HG02678 (cell line): Measurements from ENCODE around the gene ACADSB.

Source experiments
- ATAC-seq: cut with Tn5 transposase; IDR thresholded peaks from one replicate; pipeline ENCODE4 v1.9.1; 2021; ENCODE audit warnings: mild to moderate bottlenecking, moderate library complexity; ENCODE audit not compliant: unreplicated experiment

Gene ACADSB

DNA sequence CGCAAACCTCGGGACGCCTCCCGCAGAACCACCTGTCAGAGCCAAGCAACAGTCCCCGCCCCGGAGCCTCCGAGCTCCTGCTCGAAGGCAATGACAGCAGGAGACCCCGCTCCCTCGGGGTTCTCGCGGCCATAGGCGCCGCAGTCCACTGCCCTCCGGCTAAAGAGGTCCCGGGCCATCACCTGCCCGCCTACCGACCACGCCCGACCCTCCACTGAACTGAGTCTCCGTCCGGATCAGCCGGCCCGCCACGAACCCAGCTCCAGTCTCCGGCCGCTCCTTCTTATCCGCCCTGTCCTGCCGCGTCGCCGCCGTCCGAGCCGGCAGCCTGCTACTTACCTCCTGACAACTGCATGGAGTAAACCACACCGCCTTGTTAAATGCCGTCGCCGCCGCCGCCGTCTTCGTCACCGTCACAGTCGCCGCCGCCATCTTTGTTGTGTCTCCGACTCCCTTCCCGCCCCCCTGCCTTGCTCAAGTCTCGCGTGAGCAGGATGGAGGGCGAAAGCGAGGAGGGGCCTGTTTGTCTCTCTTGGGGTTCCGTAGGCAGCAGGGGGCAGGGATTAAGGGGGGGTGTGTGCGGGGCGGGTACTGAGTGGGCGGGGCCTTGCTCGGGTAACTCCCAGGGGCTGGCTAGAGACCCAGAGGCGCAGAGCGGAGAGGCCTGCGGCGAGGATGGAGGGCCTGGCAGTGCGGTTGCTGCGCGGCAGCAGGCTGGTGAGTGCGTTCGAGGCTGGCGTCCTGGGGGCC is at the start of gene ACADSB, which contains the start of gene IKZF5:
ACADSB (plus strand) TSS at position 652 of the 750 bp plus-strand sequence; CDS start at position 676, 24 bp downstream.
IKZF5 (minus strand) TSS at position 441 of the 750 bp plus-strand sequence. CDS start 10,170 bp downstream, outside the sequence.
- peak; percentile 83 for ATAC-seq

DNA sequence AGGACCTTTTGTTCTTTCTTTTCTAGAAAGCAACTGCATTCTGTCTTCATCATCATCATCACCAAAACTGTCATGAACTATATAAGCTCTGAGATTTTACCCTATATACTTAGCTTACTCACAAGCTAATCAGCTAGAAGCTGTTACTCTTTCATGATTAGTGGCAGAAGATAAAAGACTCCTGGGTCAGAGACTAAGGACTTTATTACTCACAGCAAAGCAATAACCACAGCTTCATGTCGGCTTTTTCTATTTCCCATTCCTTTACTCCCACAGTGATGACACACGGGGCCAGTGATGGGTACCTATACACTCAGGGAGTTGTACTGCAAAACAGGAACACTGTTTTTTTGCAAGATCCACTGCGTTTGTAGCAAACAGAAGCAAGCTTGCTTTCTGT is 46.4 kb upstream of the ACADSB start:
- ATAC-seq, result no peak

DNA sequence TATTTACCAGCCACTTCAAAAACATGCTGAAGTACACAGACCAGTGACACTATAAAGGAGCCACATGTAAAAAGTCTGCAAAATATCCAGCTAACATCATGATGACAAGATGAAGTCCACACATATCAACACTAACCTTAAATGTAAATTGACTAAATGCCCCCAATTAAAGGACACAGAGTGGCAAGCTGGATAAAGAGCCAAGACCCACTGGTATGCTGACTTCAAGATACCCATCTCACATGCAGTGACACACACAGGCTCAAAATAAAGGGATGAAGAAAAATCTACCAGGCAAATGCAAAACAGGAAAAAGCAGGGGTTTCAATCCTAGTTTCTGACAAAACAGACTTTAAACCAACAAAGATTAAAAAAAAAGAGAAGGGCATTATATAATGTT is 41.9 kb upstream of the ACADSB start:
- no peak for ATAC-seq

DNA sequence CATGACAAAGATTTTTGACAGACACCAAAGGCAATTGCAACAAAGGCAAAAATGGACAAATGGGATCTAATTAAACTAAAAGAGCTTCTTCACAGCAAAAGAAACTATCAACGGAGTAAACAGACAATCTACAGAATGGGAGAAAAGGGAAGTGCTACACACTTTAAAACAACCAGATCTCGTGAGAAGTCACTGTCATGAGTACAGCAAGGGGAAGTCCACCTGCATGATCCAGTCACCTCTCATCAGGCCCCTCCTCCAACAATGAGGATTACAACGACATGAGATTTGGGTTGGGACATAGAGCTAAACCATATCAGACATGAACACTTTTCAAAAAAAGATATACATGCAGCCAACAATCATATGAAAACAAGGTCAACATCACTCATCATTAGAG is 40.1 kb upstream of the ACADSB start:
- ATAC-seq, result no peak

DNA sequence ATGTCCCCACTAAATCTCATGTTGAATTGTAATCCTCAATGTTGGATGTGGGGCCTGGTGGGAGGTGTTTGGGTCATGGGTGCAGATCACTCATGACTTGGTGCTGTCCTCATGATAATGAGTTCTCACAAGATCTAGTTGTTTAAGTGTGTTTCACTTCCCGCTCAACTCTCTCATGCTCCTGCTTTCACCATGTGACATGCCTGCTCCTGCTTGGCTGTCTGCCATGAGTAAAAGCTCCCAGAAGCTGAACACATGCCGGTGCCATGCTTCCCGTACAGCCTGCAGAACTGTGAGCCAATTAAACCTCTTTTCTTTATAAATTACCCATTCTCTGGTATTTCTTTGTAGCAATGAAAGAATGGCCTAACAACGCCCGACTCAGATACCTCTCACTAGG is 34.8 kb upstream of the ACADSB start:
- no peak for ATAC-seq

DNA sequence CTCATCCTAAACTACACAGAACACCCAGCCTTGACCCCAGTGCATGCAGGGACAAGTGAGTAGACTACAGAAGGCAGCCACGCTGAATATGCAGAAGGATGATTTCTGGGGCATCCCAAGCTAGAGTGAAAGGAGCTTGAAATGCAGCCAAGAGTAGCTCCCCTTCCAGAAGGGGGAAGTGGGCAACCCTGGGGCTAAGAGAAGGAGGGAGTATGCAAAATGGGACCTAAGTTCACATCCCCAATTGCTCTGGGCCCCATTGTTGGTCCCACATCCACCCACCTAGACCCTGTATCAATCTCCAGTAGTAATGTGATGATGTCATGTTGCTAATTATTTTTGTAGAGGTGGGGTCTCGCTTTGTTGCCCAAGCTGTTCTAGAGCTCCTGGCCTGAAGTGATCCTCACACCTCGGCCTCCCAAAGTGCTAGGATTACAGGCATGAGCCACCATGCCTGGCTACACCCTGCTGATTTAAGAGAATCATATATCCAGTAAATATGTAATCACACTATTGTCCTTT is 34.2 kb upstream of the ACADSB start:
- no peak for ATAC-seq

DNA sequence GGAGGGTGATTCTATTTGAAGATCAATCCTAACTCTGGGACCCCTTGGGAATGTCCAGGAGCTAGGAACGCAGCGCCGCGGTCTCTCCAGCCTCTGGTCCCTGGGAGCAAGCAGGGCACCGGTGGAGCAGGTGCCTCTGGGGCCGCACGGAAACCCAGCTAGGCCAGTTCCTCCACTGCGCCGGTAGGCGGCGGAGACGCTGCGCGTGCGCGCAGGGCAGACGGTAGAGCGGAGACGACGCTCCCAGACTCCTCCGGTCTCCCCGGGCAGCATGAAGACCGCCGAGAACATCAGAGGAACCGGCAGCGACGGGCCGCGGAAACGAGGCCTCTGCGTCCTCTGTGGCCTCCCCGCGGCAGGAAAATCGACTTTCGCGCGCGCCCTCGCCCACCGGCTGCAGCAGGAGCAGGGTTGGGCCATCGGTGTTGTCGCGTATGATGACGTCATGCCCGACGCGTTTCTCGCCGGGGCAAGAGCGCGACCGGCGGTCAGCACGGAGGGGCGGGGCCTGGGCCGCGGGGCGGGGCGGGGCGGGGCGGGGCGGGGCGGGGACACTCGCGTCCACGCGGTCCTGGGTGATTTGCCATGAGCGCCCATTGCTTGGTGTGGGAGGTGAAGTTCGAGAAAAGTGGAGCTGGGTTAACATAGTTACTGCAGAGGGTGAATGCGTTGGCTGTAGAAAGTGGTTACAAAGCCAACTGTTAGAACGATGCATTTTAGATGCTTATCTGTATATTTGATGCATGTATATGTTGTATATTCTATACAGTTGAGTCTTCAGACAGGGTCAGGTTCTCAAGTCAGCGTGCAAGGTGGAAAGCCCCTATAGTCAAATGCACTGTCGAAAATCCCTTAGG is 28.4 kb upstream of the ACADSB start, which contains the start of gene PSTK:
PSTK (plus strand) TSS at position 193 of the 857 bp plus-strand sequence; CDS start at position 272, 79 bp downstream.
- peak; percentile 97 for ATAC-seq

DNA sequence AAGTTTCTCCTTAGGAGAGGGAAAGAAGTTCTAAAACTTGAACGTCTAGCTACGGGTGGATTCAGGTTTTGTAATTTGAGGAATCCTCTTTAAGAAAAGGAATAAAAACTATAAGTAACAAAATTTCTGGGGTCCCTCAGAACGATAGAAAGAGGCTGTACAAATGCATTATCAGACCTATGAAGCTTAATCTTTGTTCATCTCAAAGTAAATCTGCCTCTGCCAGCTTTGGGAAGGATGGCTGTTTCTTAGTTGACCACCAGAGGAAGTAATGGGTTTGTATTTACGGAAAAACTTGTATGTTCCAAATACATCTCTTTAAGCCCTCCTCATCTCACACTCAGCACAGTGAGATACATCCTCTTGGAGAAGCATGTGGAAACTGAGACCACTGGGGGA is 27.7 kb upstream of the ACADSB start:
- ATAC-seq, result no peak

DNA sequence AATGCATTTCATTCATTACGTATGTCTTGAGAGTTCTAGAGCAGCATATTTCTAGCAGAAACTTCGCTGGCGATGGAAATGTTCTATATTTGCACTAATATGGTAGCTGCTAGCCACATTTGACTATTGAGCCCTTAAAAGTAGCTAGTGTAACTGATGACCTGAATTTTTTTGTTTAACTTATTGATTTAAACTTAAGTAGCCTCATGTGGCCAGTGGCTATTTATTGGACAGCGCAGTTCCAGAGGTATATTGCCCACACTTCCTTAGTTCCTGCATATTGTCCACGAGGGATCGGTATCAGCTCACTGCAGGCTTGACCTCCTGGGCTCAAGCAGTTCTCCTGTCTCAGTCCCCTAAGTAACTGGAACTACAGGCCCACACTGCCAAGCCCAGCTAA is 24.9 kb upstream of the ACADSB start:
- ATAC-seq, result no peak

DNA sequence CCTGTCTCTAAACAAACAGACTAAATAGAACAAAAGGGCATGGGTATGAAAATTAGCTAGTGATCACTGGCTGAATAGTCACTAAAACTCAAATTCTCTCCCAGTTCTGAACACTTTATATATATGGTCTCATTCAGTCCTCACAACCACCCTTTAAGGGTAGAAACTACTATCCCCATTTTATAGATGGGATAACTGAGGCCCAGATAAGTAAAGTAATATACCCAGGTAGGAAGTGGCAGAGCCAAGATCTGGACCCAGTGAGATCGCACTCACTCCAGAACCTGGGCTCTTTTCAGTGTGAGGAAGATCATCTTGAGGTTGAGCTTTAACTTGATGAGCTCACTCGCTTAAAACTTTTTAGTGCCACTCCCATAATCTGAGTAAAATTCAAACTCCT is 24.1 kb upstream of the ACADSB start:
- ATAC-seq, result no peak

DNA sequence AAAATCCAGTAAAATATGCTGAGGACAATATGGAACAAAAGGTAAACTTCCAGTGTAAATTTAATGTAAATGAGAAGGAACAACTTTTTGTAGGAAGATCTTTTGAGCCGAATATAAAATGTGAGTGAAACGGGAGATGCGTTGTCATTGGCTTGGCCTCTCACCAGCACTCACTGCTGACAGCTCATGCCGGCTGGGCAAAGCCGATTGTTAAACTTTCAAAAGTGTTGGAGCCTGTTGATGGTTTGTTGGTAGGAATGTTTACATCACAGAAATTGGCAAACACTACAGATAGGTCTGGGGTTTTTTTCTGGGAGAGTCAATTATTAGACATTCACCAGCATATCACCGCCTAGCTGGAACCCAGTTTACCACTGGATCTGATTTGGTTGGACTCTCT is 22.5 kb upstream of the ACADSB start:
- no peak for ATAC-seq

DNA sequence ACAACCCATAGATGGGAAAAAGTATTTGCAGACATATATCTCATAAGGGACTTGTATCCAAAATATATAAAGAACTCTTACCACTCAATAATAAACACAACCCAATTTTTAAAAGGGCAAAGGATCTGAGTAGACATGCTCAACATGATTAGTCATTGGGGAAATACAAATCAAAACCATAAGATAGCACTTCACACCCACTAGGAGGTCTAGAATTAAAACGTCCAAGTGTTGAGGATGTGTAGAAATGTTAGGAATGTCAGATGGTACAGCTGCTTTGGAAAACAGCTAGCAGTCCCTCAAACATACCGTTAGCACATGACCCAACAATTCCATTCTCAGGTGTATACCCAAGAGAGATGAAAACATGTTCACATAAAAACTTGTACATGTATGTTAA is 20.3 kb upstream of the ACADSB start:
- no peak for ATAC-seq

DNA sequence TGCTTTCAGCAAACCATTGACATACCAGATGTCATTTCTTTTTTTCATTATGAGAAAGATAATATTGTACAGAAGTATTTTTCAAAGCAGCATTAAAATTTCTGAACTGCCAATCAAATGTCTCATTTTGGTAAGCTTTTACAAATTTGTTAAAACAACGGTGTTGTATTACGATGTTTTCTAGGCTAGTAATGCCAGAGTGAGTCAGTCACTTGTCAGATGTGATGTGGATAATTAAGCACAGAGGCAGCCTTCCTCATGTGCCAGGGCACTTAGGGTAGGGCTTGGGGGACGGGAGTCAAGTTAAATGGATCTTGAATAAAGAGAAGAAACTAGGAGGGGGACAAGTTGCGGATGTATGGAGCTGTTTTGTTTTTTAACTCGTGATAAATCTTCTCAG is 18.5 kb upstream of the ACADSB start:
- no peak for ATAC-seq

DNA sequence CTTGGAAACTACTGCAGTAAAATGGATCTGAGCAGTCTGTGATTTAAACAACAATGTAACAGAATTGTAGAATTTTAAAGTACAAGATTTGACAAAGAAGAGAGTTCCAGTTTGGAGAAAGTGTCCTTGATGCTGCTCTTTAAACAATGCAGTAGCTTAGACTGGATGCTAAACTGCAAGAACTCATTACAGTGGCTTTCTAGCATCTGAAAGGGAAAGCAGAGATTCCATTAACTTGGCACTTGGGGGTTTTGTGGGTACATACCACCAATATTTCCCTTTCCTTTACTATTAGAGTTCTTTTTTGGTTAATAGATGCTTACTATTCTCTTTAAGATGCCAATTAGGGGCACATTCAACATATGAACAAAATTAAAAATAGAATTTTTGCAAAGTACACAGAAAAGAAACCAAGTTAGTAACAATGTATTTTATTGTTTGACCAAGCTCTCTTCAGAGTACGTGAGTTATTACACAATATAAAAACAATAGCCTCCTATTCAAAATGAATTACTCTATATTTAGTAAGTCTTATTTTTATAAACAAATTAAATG is 16.7 kb upstream of the ACADSB start:
- ATAC-seq, result no peak

DNA sequence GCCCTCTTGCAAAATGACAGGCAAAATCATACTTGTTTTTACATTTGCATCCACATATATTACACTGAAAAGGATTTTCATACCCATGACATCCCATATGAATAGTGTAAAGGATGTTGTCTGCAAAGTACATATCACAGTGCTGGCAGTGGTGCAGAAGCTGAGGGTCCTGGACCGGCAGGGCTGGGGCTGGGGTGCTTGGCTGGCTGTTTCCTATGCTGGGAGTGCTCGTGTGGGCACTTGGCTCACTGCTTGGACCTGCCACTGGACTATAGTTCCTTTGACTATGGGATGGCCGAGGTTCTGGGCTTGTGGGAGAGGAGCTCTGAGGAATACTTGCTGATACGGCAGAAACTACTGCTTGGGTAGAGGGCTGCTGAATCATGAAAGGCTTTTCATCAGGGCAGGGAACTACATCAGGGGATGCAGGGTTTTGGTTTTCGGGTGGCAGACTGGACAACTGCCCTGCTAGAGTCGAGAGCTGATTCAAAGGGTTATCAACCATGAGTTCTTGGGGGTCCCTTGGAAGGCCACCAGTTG is 14.9 kb upstream of the ACADSB start:
- ATAC-seq, result no peak

DNA sequence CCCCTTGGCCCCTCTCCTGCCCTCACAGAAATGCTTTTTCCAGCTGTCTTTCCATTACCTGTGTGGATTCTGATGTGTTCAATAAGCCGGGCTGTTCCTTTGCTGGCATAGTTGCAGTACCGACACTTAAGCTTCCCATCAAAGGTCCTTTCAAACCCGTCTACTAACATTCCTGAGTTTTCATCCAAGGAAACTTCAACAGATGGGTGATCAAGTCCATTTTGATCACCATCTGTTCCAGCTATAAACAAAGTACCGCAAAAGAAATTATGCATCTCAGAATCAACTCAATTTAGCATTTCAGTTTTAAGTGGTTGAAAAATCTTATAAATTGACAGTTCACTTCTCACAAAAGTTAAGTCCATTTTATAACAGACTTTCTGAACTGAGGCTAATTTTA is 12.9 kb upstream of the ACADSB start:
- ATAC-seq, result no peak

DNA sequence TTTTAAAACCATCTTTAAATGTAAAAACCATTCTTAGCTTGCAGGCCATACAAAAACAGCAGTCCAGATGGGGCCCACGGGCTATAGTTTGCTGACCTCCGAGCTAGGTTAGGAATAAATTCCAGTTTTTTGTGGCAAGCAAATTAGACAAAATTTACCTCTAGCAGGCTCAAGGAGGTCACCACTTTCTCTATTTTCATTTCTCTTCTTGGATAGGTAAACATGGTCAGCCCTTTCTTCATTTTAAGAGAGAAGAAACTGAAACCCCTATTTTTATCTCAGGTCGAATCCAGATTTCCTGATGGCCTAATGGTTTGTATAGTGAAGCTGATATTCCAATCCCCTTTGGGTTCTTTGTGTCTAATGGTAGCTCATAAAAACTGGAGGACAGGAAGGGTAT is 10.9 kb upstream of the ACADSB start:
- ATAC-seq, result no peak

DNA sequence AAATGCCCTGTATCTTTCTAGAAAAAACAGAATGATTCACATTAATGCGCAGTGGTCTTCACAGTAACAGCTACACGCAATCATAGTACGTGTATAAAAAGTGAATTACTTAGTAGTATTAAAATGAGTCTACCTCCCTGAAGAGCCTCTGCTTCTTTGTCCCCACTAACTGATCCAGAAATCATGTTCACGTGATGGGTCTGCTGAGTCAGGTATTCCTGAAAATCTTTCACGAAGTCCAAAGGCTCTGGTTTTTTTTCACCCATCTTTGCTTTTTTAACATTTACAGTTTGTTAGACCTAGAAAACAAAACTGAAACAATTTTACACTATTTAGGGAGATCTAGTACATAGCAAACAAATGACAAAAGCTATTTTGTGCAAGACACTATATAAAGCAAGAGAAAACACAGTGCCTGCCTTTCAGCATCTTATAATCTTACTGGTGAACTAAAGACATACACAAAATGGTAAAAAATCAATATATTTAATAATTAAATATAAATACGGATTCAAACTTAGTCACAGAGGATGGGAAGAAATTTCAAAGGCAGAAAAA is 10.4 kb upstream of the ACADSB start:
- no peak for ATAC-seq

DNA sequence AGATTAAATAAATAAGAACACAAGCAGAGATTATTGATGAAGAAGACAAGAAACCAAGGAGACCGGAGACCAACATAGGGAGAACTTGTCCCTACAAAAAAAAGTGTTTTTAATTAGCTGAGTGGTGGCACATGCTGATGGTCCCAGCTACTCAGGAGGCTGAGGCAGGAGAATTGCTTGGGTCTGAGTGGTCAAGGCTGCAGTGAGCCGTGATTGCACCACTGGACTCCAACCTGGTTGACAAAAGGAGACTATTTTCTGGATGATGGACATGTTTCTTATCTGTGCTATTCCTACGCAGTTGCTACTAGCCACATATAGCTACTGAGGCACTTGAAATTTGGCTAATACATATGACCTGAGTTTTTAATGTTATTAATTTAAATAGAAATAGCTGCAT is 9.9 kb upstream of the ACADSB start:
- ATAC-seq, result no peak

DNA sequence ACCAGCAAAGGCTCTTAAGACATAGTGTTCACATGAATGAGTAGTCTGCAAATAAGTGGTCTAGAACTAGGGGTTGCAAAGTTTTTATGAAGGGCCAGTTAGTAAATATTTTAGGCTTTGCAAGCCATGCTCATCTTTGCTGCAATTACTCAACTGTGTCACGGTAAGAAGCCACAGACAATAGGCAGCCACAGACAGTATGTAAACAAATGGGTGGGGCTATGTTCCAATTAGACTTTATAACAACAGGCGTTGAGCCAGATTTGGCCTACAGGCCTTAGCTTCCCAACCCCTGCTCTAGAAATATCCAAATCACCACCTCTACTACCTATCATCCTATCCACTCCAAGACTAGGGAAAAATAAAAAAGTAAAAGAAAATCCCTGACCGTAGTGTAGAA is 9.5 kb upstream of the ACADSB start:
- ATAC-seq, result no peak

DNA sequence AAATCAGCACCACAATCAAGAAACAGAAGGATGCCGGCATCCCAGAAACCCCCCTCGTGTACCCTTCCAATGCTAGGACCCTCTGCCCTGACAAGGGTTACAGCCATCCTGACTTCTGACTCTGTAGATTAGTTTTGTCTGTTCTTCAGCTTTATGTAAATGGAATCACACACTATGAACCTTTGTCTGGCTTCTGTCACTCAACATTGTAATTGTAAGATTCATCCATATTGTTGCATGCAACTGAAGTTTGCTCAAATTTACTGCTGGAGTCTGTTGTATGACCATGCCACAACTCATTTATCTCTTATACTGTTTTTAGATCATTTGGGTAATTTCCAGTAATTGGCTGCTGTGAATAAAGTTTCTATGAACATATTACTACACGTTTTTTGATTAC is 8.7 kb upstream of the ACADSB start:
- ATAC-seq, result no peak
